Activated T-helper 1 cell treated with Interleukin-2 at 50 U/mL for 16 hours (primary cell): ENCODE data around the gene FAM185A.
"Not testable (repeated sequence)": the region's sequence is repeated elsewhere in the genome, so short reads cannot be mapped to it uniquely, and the experiment has no call there.

Experiments used
- DNase-seq: peaks from one replicate; pipeline ENCODE4 v3.0.0-alpha.2; 2020; ENCODE audit warnings: low read depth

The FAM185A gene

GRCh38 chr7:102778663-102779062, 29.9 kb downstream of the FAM185A start:
- DNase-seq: not testable (repeated sequence)

GRCh38 chr7:102780926-102781325, 32.1 kb downstream of the FAM185A start:
- not testable (repeated sequence) for DNase-seq

DNA sequence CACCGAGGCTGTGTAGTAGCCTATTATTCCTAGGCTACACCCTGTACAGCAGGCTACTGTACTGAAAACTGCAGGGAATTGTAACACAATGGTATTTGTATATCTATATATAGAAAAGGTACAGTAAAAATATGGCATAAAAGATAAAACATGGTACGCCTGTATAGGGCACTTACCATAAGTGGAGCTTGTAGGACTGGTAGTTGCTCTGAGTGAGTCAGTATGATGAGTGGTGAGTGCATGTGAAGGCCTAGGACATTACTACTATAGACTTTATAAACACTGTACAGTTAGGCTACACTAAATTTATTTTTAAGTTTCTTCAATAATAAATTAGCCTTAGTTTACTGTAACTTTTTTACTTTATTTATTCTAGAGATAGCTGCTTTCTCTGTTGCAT, 40.0 kb downstream of the FAM185A start:
- not testable (repeated sequence) for DNase-seq

DNA sequence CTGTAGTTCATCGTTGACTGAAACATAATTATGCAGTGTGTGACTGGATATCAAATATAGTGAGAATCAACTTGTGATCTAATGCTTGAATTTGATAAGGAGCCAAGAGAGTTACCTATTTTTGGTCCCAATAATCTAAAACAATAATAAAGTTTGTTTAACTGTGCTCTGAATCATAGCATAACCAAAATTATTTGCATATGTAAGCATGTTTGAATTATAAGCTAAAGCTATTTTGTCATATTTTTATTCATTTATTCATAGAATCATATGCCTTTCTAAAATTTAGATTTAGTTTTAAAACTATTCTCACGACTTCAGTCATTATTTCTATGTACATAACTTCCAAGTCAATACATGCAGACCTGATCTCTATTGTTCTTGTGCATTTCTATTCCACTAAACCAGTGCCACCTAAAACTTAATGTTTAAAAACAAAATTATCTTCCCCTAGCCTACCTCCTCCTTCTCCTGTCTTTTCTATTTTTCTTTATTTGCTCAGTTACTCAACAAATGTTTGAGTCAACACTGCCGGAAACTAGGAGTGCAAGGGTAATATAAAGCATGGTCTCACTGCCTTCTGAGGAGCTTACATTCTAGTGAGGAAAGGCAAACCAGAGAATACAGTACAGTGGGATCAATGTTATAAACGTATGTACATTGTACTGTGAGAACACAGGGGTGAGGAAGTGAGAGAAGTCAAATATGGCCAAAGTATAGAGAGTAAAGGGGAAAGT, 41.7 kb downstream of the FAM185A start:
- DNase-seq: not testable (repeated sequence)

GRCh38 chr7:102791367-102791766, 42.6 kb downstream of the FAM185A start:
- not testable (repeated sequence) for DNase-seq

- not testable (repeated sequence) for DNase-seq
These were observed 43.0 kb downstream of the FAM185A start for GRCh38 chr7:102791831-102792230.

GRCh38 chr7:102794567-102794966, 45.8 kb downstream of the FAM185A start:
- DNase-seq: not testable (repeated sequence)

DNA sequence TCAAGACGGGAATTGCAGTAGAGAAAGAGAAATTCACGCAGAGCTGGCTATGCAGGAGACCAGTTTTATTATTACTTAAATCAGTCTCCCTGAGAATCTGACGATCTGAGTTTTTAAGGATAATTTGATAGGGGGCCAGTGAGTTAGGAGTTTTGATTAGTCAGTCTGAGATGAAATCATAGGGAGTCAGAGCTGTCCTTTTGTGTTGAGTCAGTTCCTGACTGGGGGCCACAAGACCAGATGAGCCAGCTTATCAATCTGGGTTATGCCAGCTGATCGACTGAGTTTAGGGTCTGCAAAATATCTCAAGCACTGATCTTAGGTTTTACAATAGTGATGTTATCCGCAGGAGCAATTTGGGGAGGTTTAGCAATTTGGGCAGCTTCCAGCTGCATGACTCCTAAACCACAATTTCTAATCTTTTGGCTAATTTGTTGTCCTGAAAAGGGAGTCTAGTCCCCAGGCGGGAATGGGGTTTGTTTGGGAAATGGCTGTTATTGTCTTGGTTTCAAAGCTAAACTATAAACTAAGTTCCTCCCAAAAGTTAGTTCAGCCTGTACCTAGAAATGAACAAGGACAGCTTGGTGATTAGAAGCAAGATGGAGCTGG, 47.3 kb downstream of the FAM185A start:
- not testable (repeated sequence) for DNase-seq

- no peak for DNase-seq
These were observed 57.8 kb downstream of the FAM185A start for GRCh38 chr7:102806613-102807012.

GRCh38 chr7:102810916-102811315, 62.1 kb downstream of the FAM185A start:
- no peak for DNase-seq

- DNase-seq: no peak
These were observed 63.3 kb downstream of the FAM185A start for GRCh38 chr7:102811942-102812678.

GRCh38 chr7:102813191-102814024, 64.6 kb downstream of the FAM185A start:
- no peak for DNase-seq

- DNase-seq: no peak
These were observed 65.2 kb downstream of the FAM185A start for GRCh38 chr7:102814025-102814471.

DNA sequence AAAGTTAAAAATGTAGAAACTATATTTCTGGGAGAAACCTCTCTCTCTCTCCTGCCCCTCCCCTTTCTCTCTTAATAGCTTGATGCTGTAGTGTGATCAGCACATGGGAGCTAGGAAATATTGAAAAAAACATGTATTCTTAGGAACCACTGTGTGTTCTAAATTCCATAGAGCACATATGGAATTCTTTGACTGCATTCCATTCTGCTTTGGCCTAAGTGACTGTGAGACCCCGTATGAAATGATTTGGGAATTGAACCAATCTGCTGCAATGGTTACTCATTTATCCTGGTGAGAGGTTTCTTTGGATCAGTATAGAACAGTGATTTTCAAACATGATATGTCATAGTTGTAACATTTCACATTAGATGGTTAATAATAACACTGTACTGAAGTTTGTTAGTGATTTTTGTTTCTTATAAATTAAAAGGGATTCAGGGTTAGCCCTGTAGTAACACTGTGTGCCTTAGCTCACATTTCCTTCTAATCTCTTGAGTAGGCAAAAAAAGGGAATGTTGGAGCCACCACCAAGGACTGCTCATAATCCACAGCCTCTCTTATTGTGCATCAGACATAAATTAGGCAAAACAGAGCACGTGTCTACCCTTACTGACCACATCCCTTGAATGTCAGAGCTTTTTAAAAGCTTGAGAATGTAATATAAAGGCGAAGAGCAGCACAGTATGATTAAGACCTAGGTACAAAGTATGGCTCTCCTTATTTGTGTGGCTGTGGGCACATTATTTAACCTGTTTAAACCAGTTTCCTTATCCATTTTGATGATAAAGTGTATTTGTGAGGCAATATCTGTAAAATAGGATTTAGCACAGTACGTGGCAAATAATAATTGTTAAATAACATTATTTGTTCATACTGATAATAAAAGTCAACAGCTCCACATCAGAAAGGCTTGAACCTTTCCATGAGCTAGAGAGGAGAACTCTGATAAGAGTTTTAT, 69.1 kb downstream of the FAM185A start:
- no peak for DNase-seq

- no peak for DNase-seq
These were observed 70.4 kb downstream of the FAM185A start for GRCh38 chr7:102819151-102819550.

GRCh38 chr7:102821994-102822747, 73.4 kb downstream of the FAM185A start:
- DNase-seq: no peak

DNA sequence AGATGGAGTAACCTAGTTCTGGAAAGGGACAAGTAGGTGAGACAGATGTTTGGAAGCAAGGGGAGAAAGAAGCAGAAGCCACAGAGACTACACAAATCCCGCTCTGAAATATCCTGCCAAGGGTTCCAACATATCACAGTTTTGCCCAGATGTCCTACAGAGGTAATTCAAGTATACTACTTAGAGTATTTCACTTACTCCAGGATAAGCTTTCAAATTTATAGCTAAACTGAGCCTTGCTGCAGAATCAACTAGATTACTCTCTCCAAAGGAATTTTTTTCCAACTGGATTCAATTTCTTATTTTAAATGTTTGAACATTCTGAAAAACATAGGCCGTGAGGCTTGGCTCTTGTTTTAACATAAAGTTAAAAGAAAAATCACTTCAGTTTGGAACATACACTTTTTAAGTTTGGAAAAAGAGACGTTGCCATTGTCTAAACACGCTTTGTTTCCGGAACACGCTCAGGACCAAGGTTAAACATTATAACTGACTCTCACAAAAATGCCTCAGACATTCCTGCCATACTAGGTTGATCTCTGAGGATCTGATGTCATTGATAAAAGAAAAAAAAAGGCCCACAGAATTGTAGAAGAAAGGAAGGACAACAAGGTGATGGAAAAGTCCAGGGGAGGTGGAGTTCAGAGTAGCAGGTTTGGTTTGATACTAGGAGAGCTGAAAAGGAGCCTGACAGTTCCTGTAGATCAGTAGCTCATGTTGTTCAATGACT, 74.8 kb downstream of the FAM185A start:
- no peak for DNase-seq

DNA sequence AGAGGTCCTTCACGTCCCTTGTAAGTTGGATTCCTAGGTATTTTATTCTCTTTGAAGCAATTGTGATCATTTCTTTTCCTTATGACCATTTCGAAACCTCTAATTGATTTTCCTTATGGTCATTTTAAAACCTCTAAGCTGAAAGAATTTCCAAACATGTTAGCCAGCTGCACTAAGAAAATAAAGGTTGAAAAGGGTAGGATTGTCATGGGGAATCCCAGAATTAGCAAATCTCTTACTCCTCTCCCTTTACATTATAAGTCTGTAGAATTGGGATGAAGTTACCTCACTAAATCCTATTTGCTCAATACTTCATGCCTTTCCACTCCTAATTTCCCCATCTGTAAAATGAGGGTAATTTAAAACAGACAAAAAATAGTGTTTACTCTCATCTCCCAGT, 79.5 kb downstream of the FAM185A start:
- no peak for DNase-seq

DNA sequence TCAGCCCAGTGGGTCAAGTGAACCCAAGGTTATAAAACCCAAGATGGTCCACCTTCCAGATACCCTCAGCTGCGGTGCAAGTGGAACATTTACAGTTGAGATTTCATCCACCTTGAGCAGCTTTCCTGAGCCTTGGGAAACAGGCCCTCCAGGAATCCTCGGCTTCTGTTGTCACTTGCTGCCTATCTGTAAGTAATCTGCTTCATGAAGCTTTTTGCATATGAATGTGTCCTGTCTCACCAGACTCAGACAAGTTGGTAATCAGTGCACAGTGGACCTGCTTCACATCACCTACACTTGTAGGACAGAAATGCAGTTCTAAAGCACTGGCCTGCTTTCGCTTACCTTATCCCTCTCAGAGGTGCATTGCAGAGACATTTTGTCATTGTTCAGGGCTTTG, 80.3 kb downstream of the FAM185A start:
- DNase-seq: no peak
